Activated T-cell treated with anti-CD3 and anti-CD28 coated beads, Interleukin-2, amount 50 U/mL, for 4 hours (primary cell): Measurements from ENCODE around the gene TNFSF4. TPM values are rescaled to one million over a fixed set of nuclear protein-coding genes. Genes with fewer than 3 reads are reported as not detected.

Source experiments
- total RNA-seq, 3 donors: library from RNA; stranded (reverse); gene quantifications; one replicate each; pipeline ENCODE4 v1.2.1, GENCODE V29; 2021

The TNFSF4 gene
- total RNA-seq, 3 donors from 2014 or later: 0.33 to 0.63 (median 0.63) TPM

Other genes with a start within 250 kb of the TNFSF4 start
- not detected for gene TNFSF18, start 156.4 kb downstream of the TNFSF4 start, total RNA-seq